Measurements from ENCODE around the gene SPRR4.

The SPRR4 gene

DNA sequence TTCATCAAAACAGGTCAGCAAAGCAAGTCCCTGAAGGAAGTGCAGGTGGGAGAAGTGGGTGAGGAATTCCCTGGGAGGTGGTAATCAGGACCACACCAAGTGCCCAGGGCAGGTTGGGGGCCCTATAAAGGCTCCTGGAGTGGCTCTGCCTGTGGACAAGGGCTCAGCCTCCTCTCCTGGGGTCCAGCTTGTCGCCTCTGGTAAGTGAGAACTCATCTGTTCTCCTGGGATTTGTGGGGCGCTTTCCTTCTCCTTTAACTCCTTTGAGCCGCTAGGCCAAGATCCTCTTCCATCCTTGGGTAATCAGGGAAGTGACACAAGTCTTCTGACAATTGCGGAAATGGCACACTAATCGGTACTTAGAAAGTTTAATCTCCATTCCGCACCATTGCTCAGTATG lies at the start of gene SPRR4:
Gene SPRR4, plus strand, starts transcription at position 154 of the 400 bp plus-strand sequence. CDS start 1,243 bp downstream, outside the sequence.
- no peak for DNase-seq

DNA sequence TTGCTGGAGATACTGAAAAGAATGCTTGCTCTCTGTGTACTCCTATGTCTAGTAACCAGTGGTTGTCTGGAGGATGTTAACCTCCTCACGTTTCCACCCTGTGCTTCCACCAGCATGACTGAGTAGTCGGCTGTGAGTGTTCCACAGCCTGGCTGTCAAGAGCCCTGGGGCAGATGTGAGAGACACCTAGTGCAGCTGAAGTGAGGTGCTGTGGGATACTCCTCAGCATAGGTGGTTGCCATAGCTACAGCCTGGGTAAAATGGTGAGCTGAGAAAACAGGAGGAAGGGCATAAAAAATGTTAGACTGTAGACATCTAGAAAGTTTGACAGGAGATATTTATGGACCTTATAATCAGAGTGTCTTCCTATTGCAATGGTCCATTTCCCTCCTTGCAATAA lies 46.3 kb upstream of the SPRR4 start:
- DNase-seq: no peak

DNA sequence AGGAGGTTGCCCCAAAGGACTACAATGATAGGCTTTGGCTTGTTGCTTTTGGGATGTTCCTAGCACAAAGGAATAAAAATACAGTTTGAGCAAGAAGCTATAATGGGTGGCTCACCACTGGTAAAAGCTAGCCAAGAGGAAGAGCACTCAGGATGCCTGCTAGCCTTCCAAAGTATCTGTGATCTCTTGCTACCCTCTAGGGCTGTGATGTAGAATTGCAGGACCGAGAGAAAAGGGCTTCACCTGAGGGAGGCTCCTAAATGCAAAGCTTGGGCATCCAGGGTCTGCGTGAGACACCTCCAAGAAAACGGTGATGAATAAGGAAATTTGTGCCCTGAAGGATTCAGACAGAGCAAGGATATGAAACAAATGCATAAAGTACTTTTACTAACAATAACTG lies 44.4 kb upstream of the SPRR4 start:
- no peak for DNase-seq

GRCh38 chr1:152928671-152929070 lies 41.8 kb upstream of the SPRR4 start:
- DNase-seq: no peak

DNA sequence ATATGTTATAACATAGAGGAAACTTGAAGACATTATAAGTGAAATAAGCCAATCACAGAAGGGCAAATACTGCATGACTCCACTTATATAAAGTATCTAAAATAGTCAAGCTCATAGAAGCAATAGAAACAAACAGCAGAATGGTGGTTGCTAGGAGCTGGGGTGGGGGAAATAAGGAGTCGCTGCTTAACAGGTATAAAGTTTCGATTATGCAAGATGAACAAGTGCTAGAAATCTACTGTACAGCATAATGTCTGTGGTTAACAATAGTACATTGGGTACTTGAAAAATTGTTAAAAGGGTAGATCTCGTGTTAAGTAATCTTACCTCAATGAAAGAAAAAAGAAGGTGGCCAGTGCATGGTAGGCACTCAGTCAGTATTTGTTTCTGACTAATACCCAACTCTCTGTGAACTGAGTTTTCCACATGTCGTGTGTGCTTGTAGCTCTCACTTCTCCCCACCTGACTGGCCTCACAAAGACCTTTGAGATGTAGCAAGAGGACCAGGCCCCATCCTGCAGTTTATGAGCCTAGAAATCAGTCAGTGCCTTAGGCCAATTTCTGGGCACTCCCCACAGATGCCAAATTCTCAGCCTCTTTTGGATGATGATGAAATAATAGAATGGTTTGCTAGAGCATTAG lies 38.2 kb upstream of the SPRR4 start:
- DNase-seq: no peak

GRCh38 chr1:152933196-152933595 lies 37.3 kb upstream of the SPRR4 start:
- no peak for DNase-seq

DNA sequence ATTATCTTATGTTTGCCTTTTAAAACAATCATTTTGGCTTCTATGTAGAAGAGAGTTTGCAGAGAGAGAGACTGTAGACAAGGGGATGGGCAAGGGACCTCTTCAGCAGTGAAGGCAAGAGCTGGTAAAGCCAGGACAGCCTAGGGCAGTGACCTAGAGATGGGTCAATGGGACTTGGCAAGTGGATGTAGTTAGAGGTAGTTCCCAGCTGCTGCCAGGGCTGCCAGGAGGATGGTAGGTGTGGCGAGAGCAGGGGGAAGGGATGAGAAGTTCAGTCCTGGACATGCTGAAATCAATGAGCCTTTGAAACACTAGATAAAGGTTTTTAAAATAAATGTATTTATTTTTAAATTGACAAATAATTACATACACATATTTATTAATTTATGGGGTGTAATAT lies 29.8 kb upstream of the SPRR4 start:
- no peak for DNase-seq

DNA sequence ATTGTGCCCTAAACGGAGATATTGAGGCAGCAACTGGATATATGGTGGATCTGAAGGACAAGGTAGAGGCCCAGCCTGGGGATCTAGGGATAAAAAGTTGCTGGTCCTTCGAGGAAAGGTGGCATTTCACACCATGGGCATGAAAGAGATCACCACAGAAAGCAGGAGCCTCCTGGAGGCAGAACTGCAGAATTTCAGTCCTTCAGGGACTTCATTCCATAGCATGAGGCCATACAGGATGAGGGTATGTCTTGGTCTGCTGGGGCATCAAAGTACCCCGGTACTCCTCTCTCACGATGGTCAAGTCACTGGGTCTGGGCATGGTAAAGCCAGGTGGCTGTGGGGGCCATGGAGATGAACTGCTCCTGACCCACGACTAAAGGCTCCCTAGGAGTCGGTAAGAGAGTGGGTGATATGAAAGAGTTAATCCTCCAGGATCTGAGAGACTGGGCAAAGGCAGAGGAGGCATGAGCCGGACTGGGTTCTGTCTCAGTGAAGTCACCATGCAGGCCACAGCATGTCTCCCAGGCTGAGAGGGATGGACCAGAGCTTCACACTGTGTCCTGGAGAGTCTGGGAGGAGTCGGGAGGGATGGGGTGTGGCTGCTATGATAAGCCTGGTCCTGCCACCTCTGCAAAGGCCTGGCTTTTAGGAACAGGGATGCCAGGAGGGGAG lies 29.3 kb upstream of the SPRR4 start:
- no peak for DNase-seq

DNA sequence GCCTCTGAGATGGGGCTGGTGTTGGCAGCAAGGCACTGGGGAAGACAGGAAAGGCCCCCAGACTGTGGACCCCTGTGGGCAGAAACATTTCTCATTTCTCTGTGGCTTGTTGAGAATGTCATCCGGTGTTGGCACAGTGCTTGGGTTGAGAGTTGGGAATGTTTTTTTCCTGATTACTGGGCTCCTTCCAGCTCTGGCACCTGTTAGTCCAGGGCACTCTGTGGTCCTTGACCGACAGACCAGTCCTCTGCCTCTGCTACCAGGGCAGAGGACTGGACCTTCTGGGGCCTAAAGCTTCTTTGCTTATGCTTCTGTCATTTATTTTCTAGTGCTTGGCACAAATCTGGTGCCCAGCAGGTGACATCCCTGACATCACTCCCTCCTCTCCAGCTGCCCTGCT lies 28.3 kb upstream of the SPRR4 start:
- no peak for DNase-seq

GRCh38 chr1:152946248-152946647 lies 24.2 kb upstream of the SPRR4 start:
- DNase-seq: no peak

- DNase-seq: no peak
These were observed 23.7 kb upstream of the SPRR4 start, which contains the start of gene SPRR5 for GRCh38 chr1:152946651-152947256. Gene SPRR5 (plus strand): TSS chr1:152947206. CDS start chr1:152948555, 1,349 bp downstream.

- DNase-seq: no peak
These were observed 18.7 kb upstream of the SPRR4 start for GRCh38 chr1:152951711-152952110.

- no peak for DNase-seq
These were observed 16.7 kb upstream of the SPRR4 start for GRCh38 chr1:152953761-152954160.

DNA sequence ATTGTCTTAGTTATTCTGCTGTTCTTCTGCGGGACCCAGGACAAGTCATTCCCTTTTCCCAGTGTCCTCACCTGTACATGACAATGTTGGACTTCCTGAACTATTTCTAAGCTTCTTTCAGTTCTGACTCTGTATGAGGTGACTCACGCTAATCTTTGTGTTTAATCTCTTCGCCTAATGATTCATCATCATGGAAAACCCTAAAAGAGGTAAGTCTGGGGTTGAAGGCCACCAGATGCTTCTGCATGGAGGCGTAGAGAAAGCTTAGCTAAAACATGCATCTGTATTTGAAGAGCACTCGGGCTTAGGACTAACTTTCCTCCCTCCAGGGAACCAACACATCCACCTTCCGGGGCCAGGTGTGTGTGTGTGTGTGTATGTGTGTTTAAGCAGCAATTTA lies 16.0 kb upstream of the SPRR4 start:
- no peak for DNase-seq

GRCh38 chr1:152957561-152957960 lies 12.9 kb upstream of the SPRR4 start:
- DNase-seq: no peak

- DNase-seq: no peak
These were observed 11.2 kb upstream of the SPRR4 start for GRCh38 chr1:152959273-152959672.

GRCh38 chr1:152959801-152960451 lies 10.5 kb upstream of the SPRR4 start:
- DNase-seq: no peak

DNA sequence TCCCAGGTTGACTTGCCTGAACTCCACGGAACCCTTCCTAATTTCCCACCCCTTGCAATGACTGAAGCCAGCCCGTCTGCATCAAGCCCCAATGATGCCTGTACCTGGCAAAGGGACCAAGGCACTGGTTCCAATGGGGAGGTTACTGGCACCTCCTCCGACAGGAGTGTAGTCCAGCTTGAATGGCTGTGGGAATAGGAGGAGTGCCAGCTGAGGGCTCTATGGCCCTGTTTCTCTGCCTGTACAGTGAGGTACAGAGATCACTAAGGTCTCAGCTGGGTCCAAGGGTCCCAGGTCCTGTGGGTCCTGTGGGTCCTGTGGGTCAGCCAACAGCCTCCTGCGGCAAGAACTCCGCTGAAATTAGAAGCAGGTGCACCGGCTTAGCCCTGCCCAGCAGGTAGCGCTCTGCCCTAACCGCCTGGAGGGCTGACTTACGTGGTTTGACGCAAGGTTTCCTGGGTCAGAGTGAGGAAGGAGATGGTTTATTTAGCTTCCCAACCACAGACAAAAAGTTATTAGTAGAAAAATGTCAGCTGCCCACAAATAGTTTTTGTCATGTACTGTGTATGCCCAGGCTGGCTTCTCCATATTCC lies 9.9 kb upstream of the SPRR4 start:
- DNase-seq: no peak

GRCh38 chr1:152961226-152961891 lies 9.1 kb upstream of the SPRR4 start:
- no peak for DNase-seq

DNA sequence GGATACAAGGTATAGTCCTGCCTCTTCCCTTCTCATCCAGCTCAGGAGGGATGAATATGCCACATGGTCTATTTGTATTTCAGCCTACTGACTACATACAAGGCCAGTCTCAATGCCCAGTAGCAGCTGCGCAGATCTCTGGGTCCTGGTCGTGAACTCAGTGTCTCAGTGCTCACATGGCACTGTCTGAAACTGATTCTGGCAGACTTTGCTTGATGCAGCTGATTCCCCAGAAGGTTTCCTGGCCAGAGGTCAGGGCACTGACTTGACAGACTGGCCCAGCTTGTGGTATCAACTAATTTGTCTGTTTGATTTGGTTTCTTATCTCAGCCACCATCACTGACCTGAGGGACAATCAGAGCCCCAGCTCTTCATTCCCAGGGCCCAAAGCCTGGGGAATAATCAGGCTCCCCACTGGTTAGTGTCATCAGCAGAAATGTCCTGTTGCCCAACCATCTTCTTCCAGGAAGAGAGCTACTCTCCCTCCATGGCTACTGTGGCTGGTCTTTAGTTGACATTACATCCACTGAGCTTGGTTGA lies 7.5 kb upstream of the SPRR4 start:
- DNase-seq: no peak

GRCh38 chr1:152964536-152964935 lies 5.9 kb upstream of the SPRR4 start:
- DNase-seq: no peak

DNA sequence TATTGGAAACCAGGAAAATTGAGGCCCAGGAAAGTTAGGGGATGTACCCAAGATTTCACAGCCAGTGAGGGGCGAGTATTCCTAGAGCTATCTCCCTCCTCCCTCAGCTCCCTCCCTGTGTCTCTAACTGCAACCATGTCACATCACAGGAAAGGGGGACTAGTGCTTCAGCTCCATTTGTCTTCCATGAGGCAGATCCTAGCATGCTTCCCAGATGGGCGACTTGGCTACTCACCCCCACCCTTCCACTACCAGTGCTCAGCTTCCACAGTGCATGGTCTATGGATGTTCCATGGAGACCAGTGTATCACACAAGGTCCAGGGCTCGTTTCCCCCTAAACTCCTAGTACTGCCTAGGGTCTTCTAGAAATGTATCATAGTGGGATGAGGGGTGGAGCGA lies 4.6 kb upstream of the SPRR4 start:
- DNase-seq: no peak

GRCh38 chr1:152967201-152967600 lies 3.2 kb upstream of the SPRR4 start:
- DNase-seq: no peak
